GM18517 (cell line): ENCODE results near the gene KRT23.

Experiments
- ATAC-seq: cut with Tn5 transposase; IDR thresholded peaks from one replicate; pipeline ENCODE4 v1.9.1; 2021; ENCODE audit warnings: mild to moderate bottlenecking, moderate library complexity; ENCODE audit not compliant: unreplicated experiment

KRT23 gene

GRCh38 chr17:40873801-40874200 is 63.6 kb downstream of the KRT23 start:
- ATAC-seq = no peak

DNA sequence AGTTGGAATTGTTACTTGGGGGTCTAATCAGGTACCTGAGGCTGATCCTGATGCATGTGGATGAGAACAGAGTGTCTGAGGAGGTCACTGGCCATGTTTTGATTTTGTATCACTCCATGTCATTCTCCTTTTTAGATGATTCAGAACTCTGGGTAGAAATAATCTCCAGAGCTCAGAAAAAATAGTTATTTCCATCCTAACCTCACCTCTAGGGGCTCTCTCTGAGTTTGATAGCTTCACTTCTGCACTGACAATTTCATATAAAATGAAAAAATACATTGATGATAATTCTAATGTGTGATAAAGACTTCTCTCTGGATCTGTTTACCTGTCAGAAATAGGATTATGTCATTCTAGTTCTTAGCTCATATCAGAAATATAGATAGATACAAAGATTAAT is 64.2 kb downstream of the KRT23 start:
- no peak for ATAC-seq
